ENCODE measurements around the gene PCDHA4.

DNA sequence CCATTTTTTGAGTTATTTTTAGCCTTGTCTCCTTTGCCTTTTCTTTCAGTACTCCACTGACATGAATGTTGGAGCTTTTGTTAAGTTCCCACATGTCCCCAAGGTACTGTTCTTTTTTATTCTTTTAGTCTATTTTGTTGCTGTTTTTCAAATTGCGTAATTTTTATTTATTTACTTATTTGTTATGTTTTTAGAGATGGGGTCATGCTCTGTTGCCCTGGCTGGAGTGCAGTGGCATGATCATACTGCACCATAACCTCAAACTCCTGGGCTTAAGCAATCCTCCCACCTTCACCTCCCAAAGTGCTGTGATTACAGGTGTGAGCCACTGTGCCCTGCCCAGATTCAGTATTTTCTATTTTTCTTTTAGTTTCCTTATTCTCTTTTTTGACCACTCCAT, 26.4 kb upstream of the PCDHA4 start:
- TF ChIP-seq, protein P1, sequence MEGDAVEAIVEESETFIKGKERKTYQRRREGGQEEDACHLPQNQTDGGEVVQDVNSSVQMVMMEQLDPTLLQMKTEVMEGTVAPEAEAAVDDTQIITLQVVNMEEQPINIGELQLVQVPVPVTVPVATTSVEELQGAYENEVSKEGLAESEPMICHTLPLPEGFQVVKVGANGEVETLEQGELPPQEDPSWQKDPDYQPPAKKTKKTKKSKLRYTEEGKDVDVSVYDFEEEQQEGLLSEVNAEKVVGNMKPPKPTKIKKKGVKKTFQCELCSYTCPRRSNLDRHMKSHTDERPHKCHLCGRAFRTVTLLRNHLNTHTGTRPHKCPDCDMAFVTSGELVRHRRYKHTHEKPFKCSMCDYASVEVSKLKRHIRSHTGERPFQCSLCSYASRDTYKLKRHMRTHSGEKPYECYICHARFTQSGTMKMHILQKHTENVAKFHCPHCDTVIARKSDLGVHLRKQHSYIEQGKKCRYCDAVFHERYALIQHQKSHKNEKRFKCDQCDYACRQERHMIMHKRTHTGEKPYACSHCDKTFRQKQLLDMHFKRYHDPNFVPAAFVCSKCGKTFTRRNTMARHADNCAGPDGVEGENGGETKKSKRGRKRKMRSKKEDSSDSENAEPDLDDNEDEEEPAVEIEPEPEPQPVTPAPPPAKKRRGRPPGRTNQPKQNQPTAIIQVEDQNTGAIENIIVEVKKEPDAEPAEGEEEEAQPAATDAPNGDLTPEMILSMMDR (IDR thresholded peaks at IDR 0.05) = no peak
- TF ChIP-seq SP1 (CRISPR knock-in tag; conservative IDR thresholded peaks at IDR 0.05) (no peak), FOXK1 (CRISPR knock-in tag; IDR thresholded peaks at IDR 0.05) (no peak), ZBTB21 (CRISPR knock-in tag; IDR thresholded peaks at IDR 0.05; ENCODE audit: borderline replicate concordance) (no peak), GTF2I (CRISPR knock-in tag; conservative IDR thresholded peaks at IDR 0.05) (no peak)
- TF ChIP-seq, protein P2, sequence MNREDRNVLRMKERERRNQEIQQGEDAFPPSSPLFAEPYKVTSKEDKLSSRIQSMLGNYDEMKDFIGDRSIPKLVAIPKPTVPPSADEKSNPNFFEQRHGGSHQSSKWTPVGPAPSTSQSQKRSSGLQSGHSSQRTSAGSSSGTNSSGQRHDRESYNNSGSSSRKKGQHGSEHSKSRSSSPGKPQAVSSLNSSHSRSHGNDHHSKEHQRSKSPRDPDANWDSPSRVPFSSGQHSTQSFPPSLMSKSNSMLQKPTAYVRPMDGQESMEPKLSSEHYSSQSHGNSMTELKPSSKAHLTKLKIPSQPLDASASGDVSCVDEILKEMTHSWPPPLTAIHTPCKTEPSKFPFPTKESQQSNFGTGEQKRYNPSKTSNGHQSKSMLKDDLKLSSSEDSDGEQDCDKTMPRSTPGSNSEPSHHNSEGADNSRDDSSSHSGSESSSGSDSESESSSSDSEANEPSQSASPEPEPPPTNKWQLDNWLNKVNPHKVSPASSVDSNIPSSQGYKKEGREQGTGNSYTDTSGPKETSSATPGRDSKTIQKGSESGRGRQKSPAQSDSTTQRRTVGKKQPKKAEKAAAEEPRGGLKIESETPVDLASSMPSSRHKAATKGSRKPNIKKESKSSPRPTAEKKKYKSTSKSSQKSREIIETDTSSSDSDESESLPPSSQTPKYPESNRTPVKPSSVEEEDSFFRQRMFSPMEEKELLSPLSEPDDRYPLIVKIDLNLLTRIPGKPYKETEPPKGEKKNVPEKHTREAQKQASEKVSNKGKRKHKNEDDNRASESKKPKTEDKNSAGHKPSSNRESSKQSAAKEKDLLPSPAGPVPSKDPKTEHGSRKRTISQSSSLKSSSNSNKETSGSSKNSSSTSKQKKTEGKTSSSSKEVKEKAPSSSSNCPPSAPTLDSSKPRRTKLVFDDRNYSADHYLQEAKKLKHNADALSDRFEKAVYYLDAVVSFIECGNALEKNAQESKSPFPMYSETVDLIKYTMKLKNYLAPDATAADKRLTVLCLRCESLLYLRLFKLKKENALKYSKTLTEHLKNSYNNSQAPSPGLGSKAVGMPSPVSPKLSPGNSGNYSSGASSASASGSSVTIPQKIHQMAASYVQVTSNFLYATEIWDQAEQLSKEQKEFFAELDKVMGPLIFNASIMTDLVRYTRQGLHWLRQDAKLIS (CRISPR knock-in tag; IDR thresholded peaks at IDR 0.05; ENCODE audit: borderline replicate concordance) = no peak
- TF ChIP-seq, protein P3, sequence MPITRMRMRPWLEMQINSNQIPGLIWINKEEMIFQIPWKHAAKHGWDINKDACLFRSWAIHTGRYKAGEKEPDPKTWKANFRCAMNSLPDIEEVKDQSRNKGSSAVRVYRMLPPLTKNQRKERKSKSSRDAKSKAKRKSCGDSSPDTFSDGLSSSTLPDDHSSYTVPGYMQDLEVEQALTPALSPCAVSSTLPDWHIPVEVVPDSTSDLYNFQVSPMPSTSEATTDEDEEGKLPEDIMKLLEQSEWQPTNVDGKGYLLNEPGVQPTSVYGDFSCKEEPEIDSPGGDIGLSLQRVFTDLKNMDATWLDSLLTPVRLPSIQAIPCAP (CRISPR knock-in tag; IDR thresholded peaks at IDR 0.05) = no peak
- TF ChIP-seq, protein P4, sequence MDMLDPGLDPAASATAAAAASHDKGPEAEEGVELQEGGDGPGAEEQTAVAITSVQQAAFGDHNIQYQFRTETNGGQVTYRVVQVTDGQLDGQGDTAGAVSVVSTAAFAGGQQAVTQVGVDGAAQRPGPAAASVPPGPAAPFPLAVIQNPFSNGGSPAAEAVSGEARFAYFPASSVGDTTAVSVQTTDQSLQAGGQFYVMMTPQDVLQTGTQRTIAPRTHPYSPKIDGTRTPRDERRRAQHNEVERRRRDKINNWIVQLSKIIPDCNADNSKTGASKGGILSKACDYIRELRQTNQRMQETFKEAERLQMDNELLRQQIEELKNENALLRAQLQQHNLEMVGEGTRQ (CRISPR knock-in tag; IDR thresholded peaks at IDR 0.05) = no peak

Data from WTC11 (cell line).